Measurements from ENCODE around the gene SPACA5B.
"Not testable (repeated sequence)": the region's sequence is repeated elsewhere in the genome, so short reads cannot be mapped to it uniquely, and the experiment has no call there.

Gene SPACA5B

DNA sequence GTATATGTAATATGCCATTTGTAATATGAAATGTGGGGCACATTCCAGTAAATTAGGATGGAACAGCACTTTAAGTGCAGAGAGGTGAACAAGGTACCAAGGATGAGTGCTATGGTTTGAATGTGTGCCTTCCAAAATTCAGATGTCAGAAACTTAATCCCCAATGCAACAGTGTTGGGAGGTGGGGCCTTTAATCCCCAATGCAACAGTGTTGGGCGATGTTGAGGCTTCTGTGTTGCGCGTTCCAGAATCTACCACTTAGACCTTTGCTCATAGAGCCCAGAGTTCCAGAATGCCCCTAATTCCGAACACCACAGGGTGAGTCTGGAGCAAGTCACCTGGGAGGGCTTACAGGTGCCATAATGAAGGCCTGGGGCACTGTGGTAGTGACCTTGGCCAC lies at the start of gene SPACA5B:
Gene SPACA5B (plus strand): TSS at position 301 of the 400 bp plus-strand sequence. CDS start 62 bp downstream, at position 363.
- DNase-seq; intact Hi-C loops (cut with DNase I): not testable (repeated sequence)

DNA sequence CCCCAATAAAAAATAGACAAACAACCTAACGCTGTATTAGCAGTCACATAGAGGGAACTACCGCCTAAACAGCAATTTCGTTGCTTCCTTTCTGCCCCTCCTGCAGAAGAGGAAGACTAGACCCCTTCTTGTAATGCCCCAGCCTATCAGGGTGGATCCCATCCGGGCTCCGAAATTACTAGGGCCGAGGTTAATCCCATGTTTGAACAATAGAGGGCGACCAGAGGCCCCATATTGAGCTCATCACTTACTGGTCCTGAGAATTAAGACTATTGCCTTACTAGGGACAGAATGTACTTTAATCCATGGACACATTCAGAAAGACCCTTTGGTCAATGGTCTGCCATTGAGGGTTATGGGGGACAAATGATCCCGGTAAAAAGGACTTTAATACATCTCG lies 47.2 kb upstream of the SPACA5B start:
- DNase-seq = peak in 37 of 42 donors; percentile 4 to 86 (median 38)
- intact Hi-C loops (cut with DNase I) = no loop called here

DNA sequence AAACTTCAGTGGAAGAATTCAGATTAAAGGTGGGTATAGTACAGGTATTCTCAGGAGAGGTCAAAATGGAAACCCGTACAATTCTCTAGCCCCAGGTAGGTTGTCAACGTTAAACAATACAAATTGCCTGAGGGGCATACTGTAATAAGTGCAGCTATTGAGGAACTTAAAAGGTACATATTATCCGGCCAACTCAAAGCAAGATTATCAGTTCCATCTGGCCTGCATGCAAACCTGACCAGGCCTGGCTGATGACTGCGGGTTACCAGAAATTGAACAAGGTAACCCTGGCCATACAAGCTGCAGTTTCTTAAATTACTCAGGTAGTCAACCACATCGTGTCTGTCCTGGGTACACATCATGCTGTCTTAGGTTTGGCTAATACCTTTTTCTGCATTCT lies 46.7 kb upstream of the SPACA5B start:
- intact Hi-C loops (cut with DNase I) = no loop called here

DNA sequence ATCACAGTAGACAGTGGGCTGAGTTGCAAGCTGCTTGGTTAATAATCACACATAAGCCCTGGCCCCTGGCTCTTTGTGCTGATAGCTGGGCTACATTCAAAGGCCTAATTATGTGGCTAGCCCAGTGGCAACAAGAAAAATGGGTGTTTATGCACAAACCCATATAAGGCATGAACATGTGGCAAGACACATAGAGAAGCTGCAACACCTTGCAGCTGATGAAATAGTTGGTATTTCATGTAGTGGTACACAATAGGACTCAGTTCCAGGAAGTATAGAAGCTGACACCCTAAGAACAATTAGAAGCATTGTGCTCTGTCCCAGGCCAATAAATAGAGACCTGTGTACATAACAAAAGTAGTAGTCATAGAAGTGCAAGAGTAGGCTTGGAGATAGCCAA lies 44.3 kb upstream of the SPACA5B start:
- intact Hi-C loops (cut with DNase I) = no loop called here
- DNase-seq = no peak

More for the DNA sequence above, 46.7 kb upstream of the SPACA5B start:
- DNase-seq = no peak

DNA sequence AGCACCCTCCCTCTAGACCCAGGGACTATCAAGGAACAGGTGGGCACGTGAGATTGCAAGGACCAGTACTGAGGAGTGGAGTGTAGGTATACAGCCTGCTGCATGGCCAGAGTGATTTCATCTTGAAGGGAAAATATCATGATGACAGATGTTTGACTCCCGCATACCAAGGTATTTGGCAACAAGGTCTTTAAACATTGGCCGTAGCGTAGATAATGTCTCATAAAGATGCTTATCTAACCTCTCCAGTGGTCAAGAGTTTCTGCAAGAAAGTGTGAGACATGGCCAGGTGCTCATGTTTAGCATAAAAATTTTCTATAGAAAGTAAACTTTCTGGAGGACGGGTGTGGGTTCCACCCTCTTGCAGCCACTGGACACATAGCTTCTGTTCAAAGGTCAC lies 40.3 kb upstream of the SPACA5B start:
- intact Hi-C loops (cut with DNase I) = no loop called here
- no peak for DNase-seq

DNA sequence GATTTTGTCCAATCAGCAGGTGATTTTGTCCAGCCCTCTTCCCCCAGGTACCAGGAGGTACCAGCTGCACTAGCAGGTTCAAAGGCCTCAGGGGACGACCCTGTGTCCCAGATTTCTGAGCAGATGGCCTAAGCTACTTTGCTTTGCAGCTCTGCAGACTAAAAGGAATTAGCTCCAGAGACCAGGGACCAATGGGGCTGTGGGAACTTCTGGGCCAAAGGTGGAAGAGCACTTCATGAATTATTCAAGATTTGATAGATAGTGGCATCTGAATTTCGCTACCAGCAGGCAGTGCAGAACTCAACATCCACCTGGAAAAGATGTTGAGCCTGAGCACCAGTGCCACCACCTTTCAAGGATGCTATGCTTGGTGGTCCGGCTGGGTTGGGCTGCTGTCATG lies 37.9 kb upstream of the SPACA5B start:
- DNase-seq; intact Hi-C loops (cut with DNase I): not testable (repeated sequence)

DNA sequence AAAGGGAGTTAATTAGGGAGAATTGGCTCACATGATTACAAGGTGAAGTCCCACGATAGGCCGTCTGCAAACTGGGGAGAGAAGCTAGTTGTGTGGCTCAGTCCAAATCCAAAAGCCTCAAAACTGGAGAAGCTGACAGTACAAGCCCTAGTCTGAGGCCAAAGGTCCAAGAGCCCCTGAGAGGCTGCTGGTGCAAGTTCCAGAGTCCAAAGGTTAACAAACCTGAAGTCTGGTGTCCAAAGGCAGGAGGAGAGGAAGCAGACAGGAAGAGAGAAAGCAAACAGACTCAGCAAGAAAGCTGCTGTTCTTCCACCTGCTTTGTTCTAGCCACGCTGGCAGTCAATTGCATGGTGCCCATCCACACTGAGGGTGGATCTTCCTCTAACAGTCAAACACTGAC lies 29.0 kb upstream of the SPACA5B start:
- intact Hi-C loops (cut with DNase I) = no loop called here
- DNase-seq = no peak

DNA sequence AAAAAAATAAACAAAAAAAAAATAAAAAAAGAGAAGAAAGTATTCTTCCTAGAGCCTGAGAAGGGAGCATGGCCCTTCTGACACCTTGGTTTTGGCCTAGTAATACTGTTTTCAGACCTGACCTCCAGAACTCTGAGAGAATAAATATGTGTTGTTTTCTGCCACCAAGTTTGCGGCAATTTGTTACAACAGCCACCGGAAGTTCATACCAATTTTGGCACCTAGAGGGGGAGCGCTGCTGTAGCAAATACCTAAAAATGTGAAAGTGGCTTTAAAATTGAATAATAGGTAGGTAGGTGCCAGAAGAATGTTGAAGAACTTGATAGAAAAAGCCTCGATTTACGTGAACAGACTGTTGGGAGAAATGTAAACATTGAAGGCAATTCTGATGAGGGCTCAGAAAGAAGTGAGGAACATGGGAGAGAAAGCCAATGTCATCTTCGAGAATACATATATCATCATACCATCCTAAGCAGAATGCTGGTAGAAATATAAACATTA lies 27.5 kb upstream of the SPACA5B start:
- intact Hi-C loops (cut with DNase I) = no loop called here

DNA sequence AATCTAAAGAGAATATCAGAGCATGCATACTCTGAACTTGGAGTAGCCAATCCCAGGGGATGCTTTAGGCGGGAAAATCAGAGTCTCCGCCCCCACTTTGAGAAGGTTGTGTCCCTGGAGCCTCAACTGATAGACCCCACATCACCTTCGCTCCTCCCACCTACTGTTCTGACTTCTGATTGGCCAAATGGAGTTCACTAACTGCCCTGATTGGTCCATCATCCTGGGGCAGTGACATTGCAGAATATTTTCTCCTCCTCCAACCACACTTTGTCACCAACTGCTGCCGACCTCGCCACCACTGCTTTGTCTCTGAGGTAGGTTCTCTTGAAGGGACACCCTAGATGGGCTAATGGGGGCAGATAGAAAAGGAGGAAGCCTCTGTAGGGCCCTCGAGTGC lies 22.7 kb upstream of the SPACA5B start:
- intact Hi-C loops (cut with DNase I) = no loop called here
- no peak for DNase-seq

More for the DNA sequence above, 27.5 kb upstream of the SPACA5B start:
- DNase-seq = no peak

DNA sequence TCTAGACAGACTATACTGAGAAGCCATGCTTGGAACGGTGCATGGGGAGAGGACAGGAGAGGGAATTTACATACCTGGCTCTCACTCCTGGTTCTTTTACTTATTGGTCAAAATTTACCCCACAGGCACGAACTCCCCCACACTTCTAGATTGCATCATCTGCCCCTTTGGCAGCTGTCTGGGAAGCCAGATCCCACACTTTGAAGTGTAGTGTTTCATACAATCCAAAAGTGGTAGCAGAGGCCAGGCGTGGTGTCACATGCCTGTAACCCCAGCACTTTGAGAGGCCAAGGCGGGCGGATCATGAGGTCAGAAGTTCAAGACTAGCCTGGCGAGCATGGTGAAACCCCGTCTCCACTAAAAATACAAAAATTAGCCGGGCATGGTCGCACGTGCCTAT lies 5.1 kb upstream of the SPACA5B start:
- DNase-seq; intact Hi-C loops (cut with DNase I): not testable (repeated sequence)

DNA sequence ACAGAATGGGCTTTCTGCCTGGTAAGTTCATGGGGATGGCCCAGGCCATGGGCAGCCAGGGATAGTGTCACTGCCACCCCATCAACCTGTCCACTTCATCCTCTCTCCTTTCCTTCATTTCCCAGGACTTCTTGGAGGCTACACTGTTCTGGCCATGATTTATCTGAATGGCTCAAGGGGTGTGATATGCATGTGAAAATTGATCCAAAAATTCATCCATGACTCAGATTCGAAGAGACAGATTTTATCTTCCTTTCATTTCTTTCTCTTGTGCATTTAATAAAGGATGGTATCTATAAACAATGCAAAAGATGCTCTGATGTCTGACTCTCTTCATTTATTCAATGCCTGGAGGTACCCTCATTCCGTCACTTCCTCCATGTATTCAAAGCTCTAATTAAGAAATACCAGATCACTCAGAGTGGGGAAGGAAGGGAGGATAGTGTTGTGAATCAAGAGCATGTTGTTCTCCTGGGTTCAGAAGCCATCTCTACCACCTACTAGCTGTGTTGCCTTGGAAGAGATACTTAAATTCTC lies 1.9 kb downstream of the SPACA5B start:
- intact Hi-C loops (cut with DNase I); DNase-seq: not testable (repeated sequence)

DNA sequence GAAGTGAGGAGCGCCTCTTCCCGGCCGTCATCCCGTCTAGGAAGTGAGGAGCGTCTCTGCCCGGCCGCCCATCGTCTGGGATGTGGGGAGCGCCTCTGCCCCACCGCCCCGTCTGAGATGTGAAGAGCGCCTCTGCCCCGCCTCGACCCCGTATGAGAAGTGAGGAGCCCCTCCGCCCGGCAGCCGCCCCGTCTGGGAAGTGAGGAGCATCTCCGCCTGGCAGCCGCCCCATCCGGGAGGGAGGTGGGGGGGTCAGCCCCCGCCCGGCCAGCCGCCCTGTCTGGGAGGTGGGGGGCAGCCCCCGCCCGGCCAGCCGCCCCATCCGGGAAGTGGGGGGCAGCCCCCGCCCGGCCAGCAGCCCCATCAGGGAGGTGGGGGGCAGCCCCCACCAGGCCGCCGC lies 8.7 kb downstream of the SPACA5B start:
- intact Hi-C loops (cut with DNase I); DNase-seq: not testable (repeated sequence)

DNA sequence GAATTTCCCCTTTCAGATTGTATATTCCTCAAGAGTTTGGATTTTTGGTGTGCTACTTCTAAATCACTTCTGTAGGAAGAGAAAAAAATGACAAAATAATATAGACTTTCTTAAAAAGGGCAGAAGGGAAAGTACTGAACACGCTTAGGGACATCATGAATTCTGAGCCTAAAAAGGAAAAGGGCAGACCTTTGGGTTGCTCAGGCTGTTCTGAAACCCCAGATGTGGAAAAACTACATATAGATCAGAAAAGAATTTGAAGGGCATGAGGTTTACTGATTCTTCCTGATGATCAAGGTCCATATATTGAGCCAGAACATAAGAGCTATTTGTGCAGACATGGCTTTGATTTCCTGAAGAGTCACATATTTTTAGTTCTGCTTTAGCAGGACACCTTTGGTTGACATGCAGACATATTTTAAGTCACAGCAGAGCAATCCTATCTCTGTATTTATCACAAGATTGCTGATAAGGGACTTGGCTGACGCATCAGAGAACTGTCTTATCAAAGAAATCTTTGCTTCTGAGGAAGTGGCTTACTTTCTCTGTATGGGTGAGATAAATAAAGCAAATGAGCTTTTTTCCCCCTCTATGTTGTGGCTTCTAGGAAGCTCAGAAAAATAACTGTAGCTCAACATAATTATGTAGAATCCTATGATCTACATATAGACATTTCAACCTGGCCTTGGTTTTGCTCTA lies 11.5 kb downstream of the SPACA5B start:
- intact Hi-C loops (cut with DNase I); DNase-seq: not testable (repeated sequence)

DNA sequence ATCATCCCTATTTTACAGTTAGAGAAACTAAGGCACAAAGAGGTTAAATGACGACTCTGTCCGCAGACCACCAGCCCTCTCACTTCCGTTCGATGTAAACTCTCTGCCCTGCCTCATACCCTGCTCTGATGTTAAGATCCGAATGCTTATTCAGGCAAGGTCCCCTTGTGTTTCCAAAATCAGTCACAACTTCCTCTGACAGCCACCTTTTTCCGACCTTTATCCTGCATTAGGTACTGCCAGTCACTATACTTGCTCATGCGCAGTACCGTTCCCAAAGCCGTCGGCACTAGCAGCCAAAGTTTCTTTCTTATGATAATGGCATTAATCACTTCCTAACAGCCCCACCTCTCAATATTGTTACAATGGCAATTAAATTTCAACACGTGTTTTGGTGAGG lies 12.3 kb downstream of the SPACA5B start:
- intact Hi-C loops (cut with DNase I); DNase-seq: not testable (repeated sequence)

DNA sequence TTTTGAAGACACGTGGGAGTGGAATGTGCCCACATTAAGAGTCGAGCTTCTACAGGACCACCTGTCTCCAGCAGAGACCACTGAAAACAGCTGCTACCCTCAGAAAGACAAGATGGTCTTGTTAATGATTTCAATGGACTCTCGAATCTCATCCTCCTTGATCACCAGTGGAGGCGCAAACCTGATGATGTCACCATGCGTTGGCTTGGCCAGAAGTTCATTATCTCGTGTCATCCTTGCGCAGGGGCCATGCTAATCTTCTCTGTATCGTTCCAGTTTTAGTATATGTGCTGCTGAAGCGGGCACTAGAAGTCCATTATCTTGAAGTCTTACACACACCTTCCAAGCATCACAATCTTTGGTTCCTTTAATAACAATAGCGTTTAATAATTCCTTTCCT lies 23.3 kb downstream of the SPACA5B start:
- no peak for DNase-seq
- intact Hi-C loops (cut with DNase I) = no loop called here

DNA sequence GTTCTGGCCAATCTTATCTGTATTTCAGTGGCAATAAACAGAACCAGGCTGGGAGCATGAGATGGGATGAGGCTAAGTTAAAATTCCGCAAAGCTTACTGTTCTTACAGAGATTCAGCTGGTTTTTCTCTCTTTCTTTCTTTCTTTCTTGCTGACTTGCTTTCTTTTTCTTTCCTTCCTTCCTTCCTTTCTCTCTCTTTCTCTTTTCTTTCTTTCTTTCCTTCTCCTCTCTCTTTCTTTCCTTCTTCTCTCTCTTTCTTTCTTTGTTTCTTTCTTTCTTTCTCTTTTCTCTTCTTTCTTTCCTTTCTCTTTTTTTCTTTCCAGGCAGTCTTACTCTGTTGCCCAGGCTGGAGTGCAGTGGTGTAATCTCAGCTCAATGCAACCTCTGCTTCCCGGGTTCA lies 24.4 kb downstream of the SPACA5B start:
- intact Hi-C loops (cut with DNase I) = no loop called here
- DNase-seq = no peak

DNA sequence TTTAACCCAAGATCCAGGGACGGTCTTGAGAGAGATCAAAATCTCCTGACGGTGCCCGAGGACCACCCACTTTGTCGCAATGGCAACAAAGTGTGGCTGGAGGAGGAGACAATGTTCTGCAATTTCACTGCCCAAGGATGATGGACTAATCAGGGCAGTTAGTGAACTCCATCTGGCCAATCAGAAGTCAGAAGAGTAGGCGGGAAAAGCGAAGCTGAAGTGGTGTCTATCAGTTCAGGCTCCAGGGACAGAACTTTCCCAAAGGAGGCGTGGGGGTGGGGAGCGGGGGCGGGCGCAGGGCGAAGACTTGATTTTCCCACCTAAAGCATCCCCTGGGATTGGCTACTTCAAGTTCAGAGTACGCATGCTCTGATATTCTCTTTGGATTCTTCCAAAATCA lies 25.6 kb downstream of the SPACA5B start:
- DNase-seq = no peak
- intact Hi-C loops (cut with DNase I) = no loop called here

DNA sequence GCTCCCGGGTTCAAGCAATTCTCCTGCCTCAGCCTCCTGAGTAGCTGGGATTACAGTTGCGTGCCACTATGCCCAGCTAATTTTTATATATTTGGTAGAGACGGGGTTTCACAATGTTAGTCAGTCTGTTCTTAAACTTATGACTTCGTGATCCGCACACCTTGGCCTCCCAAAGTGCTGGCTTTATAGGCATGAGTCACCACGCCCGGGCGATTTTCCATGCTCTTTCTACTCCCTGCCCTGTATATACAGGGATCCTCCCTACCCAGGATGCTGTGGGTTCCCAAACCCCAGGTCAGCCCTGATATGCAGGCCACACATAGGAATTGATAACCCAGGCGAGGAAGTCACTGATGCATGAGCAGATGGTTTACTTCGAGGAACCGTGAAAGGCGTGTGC lies 34.8 kb downstream of the SPACA5B start:
- DNase-seq = no peak
- intact Hi-C loops (cut with DNase I) = no loop called here

DNA sequence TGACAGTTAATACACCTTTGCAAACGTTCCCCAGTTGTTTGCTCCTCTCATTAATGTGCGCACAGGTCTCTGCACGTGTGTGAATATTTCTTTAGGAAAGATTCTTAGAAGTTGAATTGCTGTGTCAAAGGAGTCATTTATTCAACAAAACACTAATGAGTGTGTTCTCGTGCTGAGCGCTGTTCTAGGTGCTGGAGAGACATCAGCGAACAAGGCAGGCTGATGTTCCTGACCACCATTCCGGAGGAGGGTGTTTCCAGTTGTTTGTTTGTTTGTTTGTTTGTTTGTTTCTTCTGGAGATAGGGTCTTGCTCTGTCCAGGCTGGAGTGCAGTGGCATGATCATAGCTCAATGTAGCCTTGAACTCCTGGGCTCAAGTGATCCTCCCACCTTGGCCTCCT lies 35.9 kb downstream of the SPACA5B start:
- intact Hi-C loops (cut with DNase I); DNase-seq: not testable (repeated sequence)

DNA sequence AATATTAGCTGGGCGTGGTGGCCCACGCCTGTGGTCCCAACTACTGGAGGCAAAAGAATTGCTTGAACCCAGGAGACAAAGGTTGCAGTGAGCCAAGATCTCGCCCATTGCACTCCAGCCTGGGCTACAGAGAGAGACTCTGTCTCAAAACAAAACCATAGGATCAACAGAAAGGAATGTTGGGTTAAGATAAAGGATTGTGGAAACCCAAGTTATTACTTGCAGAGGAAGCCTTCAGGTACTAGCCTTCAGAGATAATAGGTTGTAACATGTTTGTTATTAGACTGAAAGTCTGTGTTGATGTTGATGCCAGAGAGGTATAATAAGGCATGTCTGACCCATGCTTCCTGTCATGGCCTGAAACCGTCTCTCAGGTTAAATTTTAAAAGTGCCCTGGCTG lies 49.3 kb downstream of the SPACA5B start:
- DNase-seq = no peak
- intact Hi-C loops (cut with DNase I) = no loop called here

DNA sequence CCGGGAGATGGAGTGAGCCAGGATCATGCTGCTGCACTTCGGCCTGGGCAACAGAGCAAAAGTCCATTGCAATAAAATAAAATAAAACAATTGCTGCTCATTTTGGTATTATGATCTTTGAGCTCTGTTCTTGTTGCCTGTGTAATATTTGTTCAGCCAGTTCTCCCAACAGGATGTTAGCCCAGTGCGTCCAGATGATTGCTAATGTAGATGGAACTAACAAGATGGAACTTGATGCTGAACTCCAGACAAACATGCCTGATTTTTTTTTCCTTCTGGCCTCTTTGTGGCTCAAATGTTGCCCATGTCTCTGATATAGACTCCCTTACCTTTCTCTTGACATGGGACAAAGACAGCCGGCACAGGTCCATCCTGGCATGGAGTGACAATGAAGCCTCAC lies 50.4 kb downstream of the SPACA5B start:
- intact Hi-C loops (cut with DNase I) = no loop called here
- no peak for DNase-seq
